SU-DHL-6 (cell line): Measurements from ENCODE around the gene GSG1L2.

Experiments used
- H2AFZ ChIP-seq: fragments of 200-600 bp; sonication (generic); 2 replicates; pipeline ENCODE4 v1.6.1; 2014; ENCODE audit warnings: low read depth, mild to moderate bottlenecking, moderate library complexity, mixed read lengths, antibody characterized with exemption, low read length; ENCODE audit not compliant: severe bottlenecking
- H3F3A ChIP-seq: fragments of 200-600 bp; shearing (Covaris generic); 2 replicates; pipeline ENCODE4 v1.6.0; 2016; ENCODE audit warnings: antibody characterized with exemption, mild to moderate bottlenecking; ENCODE audit not compliant: insufficient read depth
- H3K27ac ChIP-seq: fragments of 200-600 bp; sonication (generic); 2 replicates; pipeline ENCODE4 v1.5.1; 2016; ENCODE audit warnings: low read depth, mild to moderate bottlenecking, low read length, moderate library complexity, mixed read lengths
- H3K27me3 ChIP-seq: fragments of 200-600 bp; sonication (generic), shearing (Covaris generic); 2 replicates; pipeline ENCODE4 v1.6.0; 2014; ENCODE audit warnings: mild to moderate bottlenecking, low read length
- H3K36me3 ChIP-seq: fragments of 200-600 bp; sonication (generic); 2 replicates; pipeline ENCODE4 v1.6.1; 2014; ENCODE audit warnings: mild to moderate bottlenecking, low read length, mixed read lengths
- H3K4me2 ChIP-seq: fragments of 300-600, 200-600 bp; shearing (Covaris generic), sonication (generic); 2 replicates; pipeline ENCODE4 v1.6.0; 2014; ENCODE audit warnings: low read length, low read depth, mild to moderate bottlenecking; ENCODE audit not compliant: poor library complexity, severe bottlenecking
- H3K4me3 ChIP-seq: fragments of 200-600 bp; sonication (generic); 2 replicates; pipeline ENCODE4 v1.5.1; 2014; ENCODE audit warnings: antibody characterized with exemption, low read length, mild to moderate bottlenecking, mixed read lengths; ENCODE audit not compliant: insufficient read depth, poor library complexity, severe bottlenecking
- H3K79me2 ChIP-seq: fragments of 200-600 bp; sonication (generic); 2 replicates; pipeline ENCODE4 v1.6.1; 2014; ENCODE audit warnings: mild to moderate bottlenecking, low read length, moderate library complexity; ENCODE audit not compliant: insufficient read depth
- H3K9ac ChIP-seq: fragments of 200-600 bp; sonication (generic); 2 replicates; pipeline ENCODE4 v1.7.0; 2014; ENCODE audit warnings: mild to moderate bottlenecking, low read length
- H3K9me2 ChIP-seq: fragments of 200-600 bp; sonication (generic); replicated peaks from 2 replicates; pipeline ENCODE4 v1.6.1; 2014; ENCODE audit warnings: low read length; ENCODE audit not compliant: insufficient read depth
- H3K9me3 ChIP-seq: fragments of 200-600 bp; sonication (generic); 2 replicates; pipeline ENCODE4 v1.6.1; 2014; ENCODE audit warnings: low read length, mixed read lengths; ENCODE audit not compliant: insufficient read depth
- H4K20me1 ChIP-seq: fragments of 200-600 bp; sonication (generic); 2 replicates; pipeline ENCODE4 v1.6.1; 2014; ENCODE audit warnings: low read depth, mild to moderate bottlenecking, antibody characterized with exemption, low read length, moderate library complexity, mixed read lengths
- EZH2phosphoT487 ChIP-seq: fragments of 200-600 bp; sonication (generic), shearing (Covaris generic); conservative IDR thresholded peaks from 2 replicates; pipeline ENCODE4 v1.6.1; 2018; ENCODE audit warnings: mild to moderate bottlenecking, antibody characterized with exemption, low read length, moderate library complexity, mixed read lengths
- TF ChIP-seq, protein P1 (sequence below): fragments of 200-600 bp; sonication (generic); IDR thresholded peaks from one replicate; pipeline ENCODE4 v1.5.1; 2017; ENCODE audit warnings: antibody characterized with exemption, mild to moderate bottlenecking, low read length, moderate library complexity; ENCODE audit not compliant: insufficient read depth, poor library complexity, severe bottlenecking

Gene GSG1L2

DNA sequence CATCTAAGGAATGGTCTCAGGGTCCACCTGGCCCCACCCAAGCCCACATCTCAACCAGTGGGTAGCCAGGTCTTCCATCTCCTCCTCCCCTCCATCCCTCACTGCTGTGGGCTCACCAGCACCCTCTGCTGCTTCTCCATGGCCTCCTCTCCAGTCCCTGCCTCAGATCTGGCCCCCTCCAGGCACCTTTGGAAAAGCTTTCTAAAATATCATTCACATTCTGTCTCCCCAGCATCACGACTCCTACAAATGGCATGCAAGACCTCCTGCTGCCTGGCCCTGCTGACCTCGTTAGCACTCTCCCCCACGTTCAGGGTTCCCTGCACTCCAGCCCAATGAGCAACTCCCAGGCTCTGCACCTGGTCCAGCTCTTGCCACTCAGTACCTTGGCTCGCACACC, 17.6 kb upstream of the GSG1L2 start:
- Histone ChIP-seq H4K20me1 (no peaks in the 10 kb centered on the region), H3K9me2 (no peaks in the 10 kb centered on the region), H3K9ac (no peak overlapping the region), H3K27me3 (no peaks in the 10 kb centered on the region), H3K9me3 (no peaks in the 10 kb centered on the region), H3K36me3 (no peaks in the 10 kb centered on the region), H3K27ac (no peak overlapping the region), H3K79me2 (no peaks in the 10 kb centered on the region), H3K4me3 (no peak overlapping the region), H2AFZ (no peak overlapping the region), H3F3A (no peaks in the 10 kb centered on the region), H3K4me2 (no peak overlapping the region)
- no peak for TF ChIP-seq EZH2phosphoT487

DNA sequence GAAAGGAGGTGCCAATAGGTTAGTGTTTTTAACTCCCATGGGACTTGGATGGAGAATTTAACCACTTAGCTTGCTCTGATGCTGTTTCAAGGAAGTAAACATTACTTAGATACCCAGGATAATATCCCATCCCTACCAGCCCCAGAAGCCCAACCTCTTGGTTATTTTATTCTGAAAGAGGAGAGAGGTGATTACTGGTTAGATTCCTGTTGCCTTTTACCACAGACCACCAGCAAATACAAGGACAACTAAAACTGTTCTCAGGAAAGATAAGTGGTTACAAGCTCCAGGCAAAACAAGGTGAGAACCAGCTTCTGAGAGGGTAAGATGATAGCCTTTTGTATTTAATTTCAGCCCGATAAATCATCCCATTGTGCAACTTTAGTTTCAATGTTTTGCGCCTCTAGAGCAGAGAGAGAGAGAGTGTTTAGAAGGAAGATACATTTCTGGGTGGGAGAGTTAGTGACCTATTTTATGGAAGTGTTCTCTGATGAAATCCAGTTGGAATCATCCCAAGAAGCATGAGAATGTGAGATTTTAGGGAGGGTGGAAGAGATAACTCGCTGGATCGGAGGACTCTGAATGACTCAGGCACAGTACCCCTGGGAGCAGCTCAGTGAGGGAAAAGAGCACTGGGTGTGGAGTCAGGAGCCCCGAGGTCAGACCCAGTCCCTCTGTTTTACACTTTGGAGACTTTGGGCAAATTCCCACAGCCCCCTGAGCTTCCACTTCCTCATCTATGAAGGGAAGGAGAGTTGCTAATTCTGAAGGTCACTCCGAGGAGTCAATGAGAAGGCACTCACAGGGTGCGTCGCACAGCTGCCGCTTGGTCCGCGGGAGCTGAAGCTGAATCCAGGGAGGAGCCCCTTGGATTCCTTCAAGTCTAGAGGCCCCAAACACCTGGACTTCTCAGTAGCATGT, 15.9 kb upstream of the GSG1L2 start:
- H3K27me3 ChIP-seq, result no peaks in the 10 kb centered on the region
- no peak overlapping the region for H3K4me3 ChIP-seq
- no peak overlapping the region for H2AFZ ChIP-seq
- H3K9ac ChIP-seq, result no peak overlapping the region
- no peaks in the 10 kb centered on the region for H3K9me3 ChIP-seq
- no peaks in the 10 kb centered on the region for H3F3A ChIP-seq
- no peak overlapping the region for H3K4me2 ChIP-seq
- H3K79me2 ChIP-seq, result no peaks in the 10 kb centered on the region
- no peak overlapping the region for H3K27ac ChIP-seq
- no peak for TF ChIP-seq EZH2phosphoT487
- TF ChIP-seq, protein P1, sequence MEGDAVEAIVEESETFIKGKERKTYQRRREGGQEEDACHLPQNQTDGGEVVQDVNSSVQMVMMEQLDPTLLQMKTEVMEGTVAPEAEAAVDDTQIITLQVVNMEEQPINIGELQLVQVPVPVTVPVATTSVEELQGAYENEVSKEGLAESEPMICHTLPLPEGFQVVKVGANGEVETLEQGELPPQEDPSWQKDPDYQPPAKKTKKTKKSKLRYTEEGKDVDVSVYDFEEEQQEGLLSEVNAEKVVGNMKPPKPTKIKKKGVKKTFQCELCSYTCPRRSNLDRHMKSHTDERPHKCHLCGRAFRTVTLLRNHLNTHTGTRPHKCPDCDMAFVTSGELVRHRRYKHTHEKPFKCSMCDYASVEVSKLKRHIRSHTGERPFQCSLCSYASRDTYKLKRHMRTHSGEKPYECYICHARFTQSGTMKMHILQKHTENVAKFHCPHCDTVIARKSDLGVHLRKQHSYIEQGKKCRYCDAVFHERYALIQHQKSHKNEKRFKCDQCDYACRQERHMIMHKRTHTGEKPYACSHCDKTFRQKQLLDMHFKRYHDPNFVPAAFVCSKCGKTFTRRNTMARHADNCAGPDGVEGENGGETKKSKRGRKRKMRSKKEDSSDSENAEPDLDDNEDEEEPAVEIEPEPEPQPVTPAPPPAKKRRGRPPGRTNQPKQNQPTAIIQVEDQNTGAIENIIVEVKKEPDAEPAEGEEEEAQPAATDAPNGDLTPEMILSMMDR, result no peak
- no peaks in the 10 kb centered on the region for H3K9me2 ChIP-seq
- no peaks in the 10 kb centered on the region for H4K20me1 ChIP-seq
- H3K36me3 ChIP-seq, result no peaks in the 10 kb centered on the region

DNA sequence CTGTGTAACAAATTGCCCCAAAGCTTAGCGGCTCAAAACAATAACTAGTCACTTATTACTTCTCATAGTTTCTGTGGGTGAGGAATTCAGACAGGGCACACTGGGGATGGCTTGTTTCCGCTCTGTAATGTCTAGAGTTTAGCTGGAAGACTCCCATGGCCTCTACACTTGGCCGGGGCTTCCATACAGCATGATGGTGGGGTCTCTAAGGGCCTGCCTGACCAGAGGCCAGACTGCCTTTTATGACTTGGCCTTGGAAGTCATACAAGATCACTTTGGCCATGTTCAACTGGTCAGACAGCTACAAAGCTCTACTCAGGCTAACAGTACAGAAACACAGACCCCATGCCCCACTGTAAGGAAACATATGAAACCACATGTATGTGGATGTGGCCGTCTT, 12.0 kb upstream of the GSG1L2 start:
- Histone ChIP-seq H3K27ac (no peak overlapping the region), H3K9me2 (no peaks in the 10 kb centered on the region), H3K36me3 (no peaks in the 10 kb centered on the region), H3K9me3 (no peaks in the 10 kb centered on the region), H3K4me3 (no peak overlapping the region), H3K4me2 (no peak overlapping the region), H2AFZ (no peak overlapping the region), H3K79me2 (no peaks in the 10 kb centered on the region), H3K27me3 (no peaks in the 10 kb centered on the region), H3F3A (no peaks in the 10 kb centered on the region), H4K20me1 (no peaks in the 10 kb centered on the region), H3K9ac (no peak overlapping the region)
- no peak for TF ChIP-seq EZH2phosphoT487
- TF ChIP-seq, protein P1, result no peak

DNA sequence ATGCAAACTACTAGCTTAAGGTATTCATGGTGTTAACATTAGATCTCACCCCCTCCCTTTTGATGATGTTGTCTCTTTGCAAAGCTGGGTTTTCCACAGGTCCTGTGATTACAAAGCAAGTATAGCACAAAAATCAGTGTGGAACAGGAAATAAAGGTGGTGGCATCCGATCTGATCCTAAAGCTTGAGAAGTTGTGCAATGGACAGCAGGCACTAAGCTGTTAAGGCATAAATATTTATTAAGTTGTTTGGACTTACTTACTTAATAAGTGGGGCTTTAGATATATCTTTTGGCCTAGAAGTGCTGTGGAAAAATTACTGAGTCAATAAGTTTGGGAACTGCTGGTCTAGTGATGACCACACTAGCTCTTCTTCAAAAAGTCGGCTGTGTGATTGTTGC, 8.8 kb upstream of the GSG1L2 start:
- no peaks in the 10 kb centered on the region for H4K20me1 ChIP-seq
- no peak overlapping the region for H3K9ac ChIP-seq
- H3K4me3 ChIP-seq, result no peak overlapping the region
- H3K27me3 ChIP-seq, result no peaks in the 10 kb centered on the region
- no peak for TF ChIP-seq EZH2phosphoT487
- H3K4me2 ChIP-seq, result no peak overlapping the region
- no peaks in the 10 kb centered on the region for H3K9me2 ChIP-seq
- no peak overlapping the region for H3K27ac ChIP-seq
- H3K36me3 ChIP-seq, result no peaks in the 10 kb centered on the region
- no peaks in the 10 kb centered on the region for H3K9me3 ChIP-seq
- H3K79me2 ChIP-seq, result no peaks in the 10 kb centered on the region
- no peak overlapping the region for H2AFZ ChIP-seq
- no peaks in the 10 kb centered on the region for H3F3A ChIP-seq
